D721Med (cell line): Measurements from ENCODE around the gene SLC35E2B.

ENCODE experiments used
- DNase-seq: peaks from one replicate; pipeline ENCODE4 v3.0.0; 2011; ENCODE audit warnings: low spot score; ENCODE audit not compliant: insufficient read length
- FAIRE-seq: peaks from 2 replicates; lab custom pipeline; 2011; peaks lifted over from hg19 to GRCh38; lab: Jason Lieb, UNC
- TF ChIP-seq, protein P1 (sequence below): IDR thresholded peaks from 2 replicates; pipeline ENCODE4 v1.5.1; 2012; ENCODE audit warnings: mild to moderate bottlenecking, control low read depth; ENCODE audit not compliant: insufficient read depth; ENCODE audit errors: missing control alignments

Gene SLC35E2B

DNA sequence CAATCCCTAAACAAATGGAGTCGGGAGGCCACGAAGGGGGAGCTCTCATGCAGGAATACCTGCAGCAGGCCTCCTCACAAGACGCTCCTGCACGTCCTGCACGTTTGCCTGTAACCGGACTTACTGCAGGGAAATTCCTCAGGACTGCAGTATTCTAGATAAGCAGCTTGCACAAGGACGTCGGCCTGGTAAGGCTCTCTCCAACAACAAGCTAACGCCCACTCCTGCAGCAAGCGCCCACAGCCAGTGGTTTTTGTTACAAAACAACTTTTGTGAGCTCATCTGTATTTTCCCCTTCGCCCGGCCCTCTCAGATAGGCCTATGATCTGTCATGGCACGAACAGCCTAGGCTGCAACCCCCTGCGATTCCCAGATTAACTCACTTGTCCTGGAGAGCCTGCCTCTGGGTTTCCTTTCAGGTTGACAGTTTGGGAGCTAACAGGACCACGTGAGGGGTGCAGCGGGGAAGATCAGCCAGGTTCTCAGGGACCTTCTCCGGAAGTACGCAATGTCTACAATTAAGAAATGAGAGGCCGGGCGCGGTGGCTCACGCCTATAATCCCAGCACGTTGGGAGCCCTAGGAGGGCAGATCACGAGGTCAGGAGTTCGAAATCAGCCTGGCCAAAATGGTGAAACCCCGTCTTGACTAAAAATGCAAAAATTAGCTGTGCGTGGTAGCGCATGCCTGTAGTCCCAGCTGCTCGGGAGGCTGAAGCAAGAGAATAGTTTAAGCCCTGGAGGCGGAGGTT lies 78.2 kb downstream of the SLC35E2B start:
- TF ChIP-seq, protein P1, sequence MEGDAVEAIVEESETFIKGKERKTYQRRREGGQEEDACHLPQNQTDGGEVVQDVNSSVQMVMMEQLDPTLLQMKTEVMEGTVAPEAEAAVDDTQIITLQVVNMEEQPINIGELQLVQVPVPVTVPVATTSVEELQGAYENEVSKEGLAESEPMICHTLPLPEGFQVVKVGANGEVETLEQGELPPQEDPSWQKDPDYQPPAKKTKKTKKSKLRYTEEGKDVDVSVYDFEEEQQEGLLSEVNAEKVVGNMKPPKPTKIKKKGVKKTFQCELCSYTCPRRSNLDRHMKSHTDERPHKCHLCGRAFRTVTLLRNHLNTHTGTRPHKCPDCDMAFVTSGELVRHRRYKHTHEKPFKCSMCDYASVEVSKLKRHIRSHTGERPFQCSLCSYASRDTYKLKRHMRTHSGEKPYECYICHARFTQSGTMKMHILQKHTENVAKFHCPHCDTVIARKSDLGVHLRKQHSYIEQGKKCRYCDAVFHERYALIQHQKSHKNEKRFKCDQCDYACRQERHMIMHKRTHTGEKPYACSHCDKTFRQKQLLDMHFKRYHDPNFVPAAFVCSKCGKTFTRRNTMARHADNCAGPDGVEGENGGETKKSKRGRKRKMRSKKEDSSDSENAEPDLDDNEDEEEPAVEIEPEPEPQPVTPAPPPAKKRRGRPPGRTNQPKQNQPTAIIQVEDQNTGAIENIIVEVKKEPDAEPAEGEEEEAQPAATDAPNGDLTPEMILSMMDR: no peak
- DNase-seq (no peak), FAIRE-seq (no peak)

DNA sequence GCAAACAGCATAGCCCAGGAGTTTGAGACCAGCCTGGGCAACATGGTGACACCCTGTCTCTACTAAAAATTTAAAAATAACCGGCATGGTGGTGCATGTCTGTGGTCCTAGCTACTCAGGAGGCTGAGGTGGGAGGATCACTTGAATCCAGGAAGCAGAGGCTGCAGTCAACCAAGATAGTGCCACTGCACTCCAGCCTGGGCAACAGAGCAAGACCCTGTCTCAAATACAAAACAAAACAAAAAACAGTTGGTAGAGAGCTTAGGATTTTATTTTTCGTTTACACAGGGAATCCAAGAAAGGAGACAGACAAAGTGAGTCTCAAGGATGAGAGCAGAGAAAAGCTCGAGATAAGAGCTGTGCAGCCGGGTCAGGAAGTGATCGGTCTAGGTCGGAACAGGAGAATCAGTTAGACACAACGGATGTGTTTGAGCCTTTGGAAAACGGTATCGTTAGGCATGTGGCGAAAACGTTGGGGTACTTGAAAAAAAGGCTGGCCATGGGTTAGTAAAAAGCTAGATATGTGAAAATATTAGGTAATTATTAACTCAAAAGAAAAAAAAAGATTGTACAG lies 79.0 kb downstream of the SLC35E2B start:
- TF ChIP-seq, protein P1: no peak
- FAIRE-seq (no peak), DNase-seq (no peak)

GRCh38 chr1:1612104-1612400 lies 80.5 kb downstream of the SLC35E2B start:
- no peak for DNase-seq
- FAIRE-seq: no peak
- TF ChIP-seq, protein P1: no peak

DNA sequence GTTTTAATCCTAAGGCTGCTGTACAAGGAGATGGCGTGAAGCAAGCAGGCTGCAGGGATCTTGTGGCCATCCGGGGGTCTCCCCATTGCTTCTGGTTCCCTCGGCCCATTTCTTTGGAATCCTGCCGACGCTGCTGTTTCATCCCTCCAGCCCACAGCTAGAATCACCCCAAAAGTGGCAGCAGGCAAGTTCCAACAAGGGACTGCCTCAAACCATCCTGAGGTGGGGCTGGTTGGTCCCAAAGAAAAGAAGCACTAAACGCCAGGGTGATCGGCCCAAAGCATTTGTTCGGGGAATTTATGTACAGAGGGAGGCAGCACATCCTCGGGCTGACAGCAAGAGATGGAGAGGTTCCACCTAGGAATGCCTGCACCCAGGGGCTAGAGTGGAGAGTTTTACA lies 81.8 kb downstream of the SLC35E2B start:
- TF ChIP-seq, protein P1: no peak
- FAIRE-seq: no peak
- DNase-seq: no peak

DNA sequence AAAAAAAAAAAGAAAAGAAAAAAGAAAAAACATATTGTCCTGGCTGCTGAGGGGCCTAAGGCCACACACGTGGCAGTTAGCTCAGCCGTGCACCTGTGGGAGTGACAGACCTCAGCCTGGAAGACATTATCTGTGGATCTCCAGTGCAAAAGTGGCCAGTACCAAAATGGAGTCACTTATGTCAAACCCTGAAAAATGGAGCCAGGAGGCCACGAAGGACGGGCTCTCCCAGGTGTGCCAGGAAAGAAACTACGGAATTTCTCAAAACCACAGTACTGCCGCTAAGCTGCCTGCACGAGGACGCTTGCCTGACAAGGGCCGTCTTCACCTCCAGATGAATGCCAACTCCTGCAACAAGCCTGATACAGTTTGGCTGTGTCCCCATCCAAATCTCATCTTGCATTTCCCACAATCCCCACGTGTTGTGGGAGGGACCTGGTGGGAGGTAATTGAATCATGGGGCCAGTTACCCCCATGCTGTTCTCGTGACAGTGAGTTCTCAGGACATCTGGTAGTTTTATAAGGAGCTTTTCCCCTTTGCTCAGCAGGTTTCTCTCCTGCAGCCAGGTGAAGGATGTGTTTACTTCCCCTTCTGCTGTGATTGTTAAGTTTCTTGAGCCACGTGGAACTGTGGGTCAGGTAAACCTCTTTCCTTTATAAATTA lies 82.6 kb downstream of the SLC35E2B start:
- DNase-seq (no peak), FAIRE-seq (no peak)
- TF ChIP-seq, protein P1: no peak
